Cardiac fibroblast (primary cell): ENCODE measurements around the gene EPB41L1.

Experiments used
- DNase-seq, 2 donors: peaks; one replicate each; pipeline versions ENCODE4 v3.0.0 to v3.0.0-alpha.2; 2010; ENCODE audit warnings: low read depth in 2 of 2
- H3K4me3 ChIP-seq, 2 donors: replicated peaks in 1 of 2; 1 replicate in 1 of 2; 2 replicates in 1 of 2; pipeline ENCODE4 v1.5.1; 2011; ENCODE audit warnings: low read depth in 2 of 2, low read length in 2 of 2, mild to moderate bottlenecking in 2 of 2, moderate library complexity in 1 of 2
- CTCF ChIP-seq: IDR thresholded peaks from one replicate; pipeline ENCODE4 v1.5.1; 2011; ENCODE audit warnings: low read depth, mild to moderate bottlenecking, low read length, inconsistent platforms

Gene EPB41L1

DNA sequence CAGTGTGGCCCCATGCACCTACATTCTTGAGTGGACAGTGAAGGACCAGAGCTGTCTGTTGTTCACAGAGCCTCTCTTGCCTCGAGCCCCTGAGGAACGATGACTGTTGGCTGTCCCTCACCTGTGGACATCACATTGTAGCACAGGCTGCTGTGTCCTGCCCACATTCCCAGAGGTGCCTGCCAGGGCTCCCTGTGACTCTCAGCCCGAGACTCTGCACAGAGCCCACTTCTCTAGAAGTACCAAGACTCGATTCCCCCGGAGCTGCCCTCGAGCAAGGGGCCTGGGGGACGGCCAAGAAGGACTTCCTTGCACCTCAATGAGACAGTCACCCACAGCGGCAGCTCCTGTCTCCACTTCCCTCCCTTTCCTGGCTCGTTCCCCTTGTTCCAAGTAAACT lies 123.0 kb downstream of the EPB41L1 start:
- no peak overlapping the region for H3K4me3 ChIP-seq
- no peak for DNase-seq
- no peak for TF ChIP-seq CTCF

GRCh38 chr20:36279362-36279761 lies 124.8 kb downstream of the EPB41L1 start:
- H3K4me3 ChIP-seq = no peak overlapping the region
- TF ChIP-seq CTCF = no peak
- no peak for DNase-seq

- no peak overlapping the region for H3K4me3 ChIP-seq
- DNase-seq = no peak
- no peak for TF ChIP-seq CTCF
These were observed 125.2 kb downstream of the EPB41L1 start for GRCh38 chr20:36279776-36280175.

GRCh38 chr20:36281785-36282380 lies 127.3 kb downstream of the EPB41L1 start:
- no peak for DNase-seq
- no peak overlapping the region for H3K4me3 ChIP-seq
- no peak for TF ChIP-seq CTCF
